Fibroblast of pulmonary artery (primary cell): Measurements from ENCODE around the gene GPSM1.

Experiments used
- DNase-seq: peaks from one replicate; pipeline ENCODE4 v3.0.0-alpha.2; 2010; ENCODE audit warnings: low read depth
- H3K4me3 ChIP-seq: replicated peaks from 2 replicates; pipeline ENCODE4 v1.5.1; 2011; ENCODE audit warnings: low read depth, mild to moderate bottlenecking, control low read depth, low read length, moderate library complexity
- CTCF ChIP-seq: IDR thresholded peaks from 2 replicates; pipeline ENCODE4 v1.5.1; 2011; ENCODE audit warnings: mild to moderate bottlenecking, control low read depth, low read length, inconsistent platforms; ENCODE audit errors: missing control alignments

Gene GPSM1

GRCh38 chr9:136296434-136297015 lies 30.8 kb upstream of the GPSM1 start:
- no peak for DNase-seq
- no peak overlapping the region for H3K4me3 ChIP-seq
- no peak for TF ChIP-seq CTCF

GRCh38 chr9:136297016-136297691 lies 30.2 kb upstream of the GPSM1 start:
- DNase-seq, result no peak
- TF ChIP-seq CTCF, result no peak
- no peak overlapping the region for H3K4me3 ChIP-seq

GRCh38 chr9:136297766-136298735 lies 29.3 kb upstream of the GPSM1 start:
- H3K4me3 ChIP-seq, result no peak overlapping the region
- DNase-seq, result no peak
- TF ChIP-seq CTCF, result no peak

GRCh38 chr9:136299116-136299515 lies 28.2 kb upstream of the GPSM1 start:
- TF ChIP-seq CTCF, result no peak
- no peak for DNase-seq
- no peak overlapping the region for H3K4me3 ChIP-seq

- TF ChIP-seq CTCF, result no peak
- no peak overlapping the region for H3K4me3 ChIP-seq
- DNase-seq, result no peak
Observed at GRCh38 chr9:136299541-136299940, 27.8 kb upstream of the GPSM1 start.

- no peak for DNase-seq
- TF ChIP-seq CTCF, result no peak
- no peak overlapping the region for H3K4me3 ChIP-seq
Observed at GRCh38 chr9:136300016-136300545, 27.3 kb upstream of the GPSM1 start.
